GOT3 (cell line): ENCODE results near the gene DMWD.

Experiments
- DNase-seq: peaks from one replicate; lab custom pipeline; 2025; ENCODE audit warnings: mixed read lengths; lab: John Stamatoyannopoulos, UW

The DMWD gene, protein sequence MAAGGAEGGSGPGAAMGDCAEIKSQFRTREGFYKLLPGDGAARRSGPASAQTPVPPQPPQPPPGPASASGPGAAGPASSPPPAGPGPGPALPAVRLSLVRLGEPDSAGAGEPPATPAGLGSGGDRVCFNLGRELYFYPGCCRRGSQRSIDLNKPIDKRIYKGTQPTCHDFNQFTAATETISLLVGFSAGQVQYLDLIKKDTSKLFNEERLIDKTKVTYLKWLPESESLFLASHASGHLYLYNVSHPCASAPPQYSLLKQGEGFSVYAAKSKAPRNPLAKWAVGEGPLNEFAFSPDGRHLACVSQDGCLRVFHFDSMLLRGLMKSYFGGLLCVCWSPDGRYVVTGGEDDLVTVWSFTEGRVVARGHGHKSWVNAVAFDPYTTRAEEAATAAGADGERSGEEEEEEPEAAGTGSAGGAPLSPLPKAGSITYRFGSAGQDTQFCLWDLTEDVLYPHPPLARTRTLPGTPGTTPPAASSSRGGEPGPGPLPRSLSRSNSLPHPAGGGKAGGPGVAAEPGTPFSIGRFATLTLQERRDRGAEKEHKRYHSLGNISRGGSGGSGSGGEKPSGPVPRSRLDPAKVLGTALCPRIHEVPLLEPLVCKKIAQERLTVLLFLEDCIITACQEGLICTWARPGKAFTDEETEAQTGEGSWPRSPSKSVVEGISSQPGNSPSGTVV

DNA sequence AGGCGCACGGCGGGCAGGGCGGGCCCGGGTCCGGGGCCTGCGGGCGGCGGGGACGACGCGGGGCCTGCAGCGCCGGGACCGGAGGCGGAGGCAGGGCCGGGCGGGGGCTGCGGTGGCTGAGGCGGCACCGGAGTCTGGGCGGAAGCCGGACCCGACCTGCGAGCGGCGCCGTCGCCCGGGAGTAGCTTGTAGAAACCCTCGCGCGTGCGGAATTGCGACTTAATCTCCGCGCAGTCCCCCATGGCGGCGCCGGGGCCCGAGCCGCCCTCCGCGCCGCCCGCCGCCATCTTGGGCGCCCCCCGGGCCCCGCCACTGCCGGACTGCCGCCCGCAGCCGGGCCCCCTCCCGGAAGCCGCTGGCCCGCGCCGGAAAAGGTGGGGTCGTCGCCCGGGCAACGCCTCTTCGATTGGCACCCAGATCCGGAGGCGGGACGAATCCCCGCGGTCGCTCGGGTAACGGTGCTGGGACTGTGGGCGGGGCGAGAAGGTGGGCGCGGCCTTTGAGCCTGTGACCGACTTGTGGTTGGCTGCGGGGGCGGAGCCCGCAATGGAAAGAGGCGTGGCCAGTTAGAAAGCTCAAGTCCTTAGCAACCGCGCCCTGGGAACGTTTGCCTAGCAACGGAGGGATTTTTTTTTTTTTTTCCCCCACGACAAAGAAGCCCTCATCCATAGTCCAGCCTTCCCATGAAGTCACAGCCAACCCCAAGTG lies at the start of gene DMWD:
TSS of gene DMWD (minus strand) at position 376 of the 708 bp plus-strand sequence. CDS start at position 287, 89 bp downstream.
- DNase-seq: peak; percentile 96

DNA sequence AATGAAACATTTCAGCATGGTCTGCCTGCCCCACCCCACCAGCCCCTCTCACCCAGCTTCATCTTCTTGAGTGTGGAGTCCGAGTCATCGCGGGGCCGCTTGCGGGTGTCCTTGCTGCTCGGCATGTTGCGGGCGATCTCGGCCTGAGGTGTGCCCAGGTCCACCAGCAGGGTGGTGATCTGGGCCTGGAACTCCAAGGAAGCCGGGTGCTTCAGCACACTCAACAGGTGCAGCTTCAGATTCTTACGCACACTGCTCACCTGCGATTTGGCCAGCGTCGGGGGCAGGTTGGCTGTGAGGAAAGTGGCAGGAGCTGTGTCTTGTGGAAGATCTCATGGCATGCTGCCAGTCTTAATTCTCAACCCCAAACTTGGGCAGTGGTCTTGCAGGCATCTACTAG lies 49.6 kb upstream of the DMWD start:
- no peak for DNase-seq

- no peak for DNase-seq
Observed at GRCh38 chr19:45834970-45835369, 42.3 kb upstream of the DMWD start.

- no peak for DNase-seq
Observed at GRCh38 chr19:45828945-45829344, 36.3 kb upstream of the DMWD start.

DNA sequence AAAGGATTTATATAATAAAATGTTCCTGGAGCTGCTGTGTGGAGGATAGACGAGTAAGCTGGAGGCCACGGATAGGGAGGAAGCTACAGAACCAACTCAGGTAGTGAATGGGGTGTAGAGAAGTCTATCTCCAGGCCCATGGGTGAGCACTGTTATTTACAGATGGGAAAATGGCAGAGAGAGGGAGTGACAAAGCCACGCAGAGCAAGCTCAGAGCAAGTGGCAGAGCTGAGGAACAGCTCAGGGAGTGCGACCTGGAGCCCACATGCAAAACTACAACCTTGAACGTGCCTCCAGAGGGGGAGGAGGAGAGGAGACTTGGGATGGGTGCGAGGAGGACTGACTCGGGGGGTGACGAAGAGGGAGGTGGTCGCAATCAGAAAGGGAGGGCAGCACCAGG lies 35.9 kb upstream of the DMWD start:
- DNase-seq: no peak

DNA sequence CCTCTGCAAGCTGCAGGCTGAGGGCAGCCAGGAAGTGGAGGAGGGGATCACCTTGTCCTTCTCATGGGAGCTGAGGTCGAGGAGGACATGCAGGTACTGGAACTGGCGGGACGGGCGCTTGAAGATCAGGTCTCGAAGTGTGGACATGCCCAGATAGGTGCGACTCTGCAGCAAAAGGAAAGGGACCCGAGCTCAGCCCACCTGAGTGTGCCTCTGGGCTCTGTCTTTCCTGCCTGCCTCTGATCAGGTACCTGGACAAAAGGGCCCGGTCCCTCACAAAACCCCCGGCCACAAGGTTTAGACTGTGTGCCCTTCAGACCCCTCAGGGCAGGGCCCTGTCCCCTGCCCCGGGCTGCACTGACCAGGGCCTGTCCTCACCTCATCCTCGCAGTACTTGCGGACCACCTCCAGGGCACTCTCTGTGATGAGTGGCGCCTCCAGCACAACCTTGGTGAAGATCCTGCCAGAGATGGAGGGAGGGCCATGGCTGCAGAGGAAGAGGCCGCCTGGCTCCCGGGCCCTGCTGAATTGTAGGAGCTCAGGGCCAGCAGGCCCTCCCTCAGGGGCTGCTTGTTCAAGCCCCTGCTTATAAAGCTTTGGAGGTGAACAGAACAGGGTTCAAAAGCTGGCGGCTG lies 34.9 kb upstream of the DMWD start:
- DNase-seq: no peak

DNA sequence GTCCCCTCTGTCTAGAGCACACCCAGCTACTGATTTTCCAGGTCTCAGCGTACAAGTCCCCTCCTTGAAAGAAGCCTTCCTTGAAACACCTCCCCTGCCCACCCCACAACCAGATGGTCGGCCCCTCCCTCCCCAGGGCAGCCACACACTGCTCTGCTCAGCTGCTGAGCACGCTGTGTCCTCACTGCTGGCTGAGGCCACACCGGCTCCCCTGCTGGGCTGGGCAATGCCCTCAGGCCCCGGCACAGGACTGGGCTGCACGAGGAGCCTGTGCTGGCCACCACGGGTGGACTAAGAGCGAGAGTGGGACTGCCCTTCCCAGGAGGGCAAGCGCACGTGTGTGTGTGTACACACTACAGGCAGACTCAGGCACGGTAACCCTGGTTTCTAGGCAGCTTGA lies 34.3 kb upstream of the DMWD start:
- no peak for DNase-seq

DNA sequence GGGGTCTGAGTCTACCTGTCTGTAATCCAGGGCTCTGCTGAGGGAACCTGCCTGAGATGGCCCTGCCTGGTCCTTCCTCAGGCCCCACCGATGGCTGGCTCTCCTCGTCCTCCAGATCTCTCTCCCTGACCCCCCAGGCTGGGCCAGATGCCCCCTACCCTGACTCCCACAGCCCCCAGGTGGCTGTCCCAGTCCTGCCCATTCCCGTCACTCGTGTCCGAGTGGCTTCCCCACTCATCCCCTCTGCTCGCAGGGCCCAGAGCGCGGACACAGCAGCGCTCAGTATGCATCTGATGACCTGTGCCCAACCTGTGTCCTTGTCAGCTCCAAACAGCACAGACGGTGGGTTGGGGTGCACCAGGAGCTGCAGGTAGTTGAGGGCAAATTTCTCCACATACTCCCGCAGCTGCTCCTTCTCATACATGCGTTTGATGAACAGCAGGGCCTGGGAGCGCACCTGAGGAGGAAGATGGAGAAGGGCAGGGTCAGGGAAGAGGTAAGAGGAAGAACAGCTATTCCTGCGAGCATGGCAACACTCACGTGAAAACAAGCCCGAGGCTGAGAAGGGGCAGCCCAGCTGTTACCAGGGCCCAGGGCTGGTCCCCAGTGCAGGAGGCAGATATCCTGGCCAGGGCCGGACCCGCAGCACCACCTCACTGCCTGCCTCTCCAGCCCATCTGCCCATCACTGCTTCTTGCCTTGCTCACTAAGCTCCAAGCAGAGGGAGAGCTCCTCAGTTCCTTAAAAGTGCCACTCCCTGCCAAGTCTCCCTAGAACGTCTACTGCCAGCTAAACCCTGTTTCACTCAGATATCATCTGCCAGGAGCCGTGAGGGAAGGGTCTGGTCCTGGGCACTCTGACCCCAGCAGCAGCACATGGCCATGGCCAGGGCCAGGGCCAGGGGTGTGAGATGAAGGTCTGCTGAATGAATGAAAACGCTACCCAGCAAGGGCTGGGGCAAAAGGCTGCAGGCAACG lies 33.6 kb upstream of the DMWD start:
- no peak for DNase-seq

DNA sequence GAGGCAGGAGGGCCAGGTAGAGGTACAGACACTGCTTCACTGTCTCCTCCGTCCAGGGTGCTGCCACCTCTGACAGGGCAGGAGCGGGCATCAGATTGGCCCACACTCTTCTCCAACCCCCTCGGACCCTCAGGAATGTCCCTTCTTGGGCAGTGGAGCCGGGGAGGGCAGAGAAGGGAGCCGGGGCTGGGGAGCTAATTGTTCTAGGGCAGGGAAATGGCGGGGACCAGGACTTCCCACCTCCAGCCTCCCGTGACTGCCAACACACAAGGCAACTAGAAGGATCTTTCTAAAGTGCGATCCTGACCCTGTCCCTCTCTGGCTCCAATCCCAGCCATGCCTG lies 32.6 kb upstream of the DMWD start:
- no peak for DNase-seq

GRCh38 chr19:45824531-45825262 lies 32.1 kb upstream of the DMWD start:
- DNase-seq: no peak

GRCh38 chr19:45824041-45824471 lies 31.4 kb upstream of the DMWD start:
- no peak for DNase-seq

DNA sequence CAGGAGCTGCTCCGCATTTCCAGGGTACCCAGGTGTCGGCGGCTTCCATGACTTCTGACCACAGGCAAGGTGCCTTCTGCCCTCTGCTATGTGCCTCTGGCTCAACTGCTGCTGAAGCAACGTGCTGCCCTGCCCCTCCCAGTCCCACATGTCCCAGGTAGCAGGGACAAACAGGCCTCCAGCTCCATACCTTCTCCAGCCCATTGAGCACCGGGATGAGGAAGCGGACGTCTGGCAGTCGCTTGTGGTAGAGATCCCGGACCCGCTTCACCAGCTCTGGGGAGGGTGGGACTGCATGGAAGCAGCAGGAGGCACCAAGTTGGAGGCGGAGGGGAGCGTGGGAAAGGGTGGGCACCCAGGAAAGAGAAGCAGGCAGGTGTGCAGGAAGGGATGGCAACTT lies 30.5 kb upstream of the DMWD start:
- no peak for DNase-seq

DNA sequence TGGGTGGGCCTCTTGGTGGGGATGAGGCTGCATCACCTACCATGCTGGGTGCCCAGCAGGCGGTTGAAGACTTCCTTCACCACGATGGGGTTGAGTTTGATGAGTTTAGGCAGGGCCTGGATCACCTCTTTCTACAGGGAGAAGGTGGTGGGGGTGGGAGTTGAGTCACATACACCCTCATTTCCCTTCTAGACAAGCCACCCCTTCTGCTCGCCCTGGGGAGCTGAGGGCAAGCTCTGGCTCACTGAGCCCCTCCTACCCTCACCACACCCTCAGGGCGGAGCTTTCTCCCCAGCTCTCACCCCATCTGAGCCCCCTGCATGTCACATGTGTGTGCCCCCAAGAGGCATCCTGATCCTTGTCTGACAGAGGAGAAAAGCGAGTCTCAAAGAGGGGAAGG lies 30.1 kb upstream of the DMWD start:
- no peak for DNase-seq

DNA sequence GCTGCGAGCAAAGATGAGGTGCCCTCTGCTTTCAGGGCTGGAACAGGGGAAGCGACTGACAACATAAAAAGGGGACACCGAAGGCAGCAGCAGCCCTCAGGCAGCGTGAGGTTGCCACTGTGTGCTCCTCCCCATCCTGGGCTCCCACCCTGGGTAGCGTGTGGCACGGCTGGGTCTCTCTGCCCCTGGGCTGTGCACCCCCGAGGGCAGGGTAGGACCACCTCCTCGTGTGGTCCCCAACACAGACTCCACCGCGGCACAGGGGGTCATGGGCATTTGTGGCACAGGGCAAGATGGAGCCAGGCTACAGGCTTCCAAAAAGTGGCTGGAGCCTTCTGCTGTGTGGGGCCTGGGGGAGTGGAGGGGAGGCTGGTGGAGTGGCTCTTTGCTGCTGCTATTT lies 28.9 kb upstream of the DMWD start:
- no peak for DNase-seq

GRCh38 chr19:45821103-45821521 lies 28.5 kb upstream of the DMWD start:
- no peak for DNase-seq

- DNase-seq: no peak
Observed at GRCh38 chr19:45820413-45821102, 27.9 kb upstream of the DMWD start.

DNA sequence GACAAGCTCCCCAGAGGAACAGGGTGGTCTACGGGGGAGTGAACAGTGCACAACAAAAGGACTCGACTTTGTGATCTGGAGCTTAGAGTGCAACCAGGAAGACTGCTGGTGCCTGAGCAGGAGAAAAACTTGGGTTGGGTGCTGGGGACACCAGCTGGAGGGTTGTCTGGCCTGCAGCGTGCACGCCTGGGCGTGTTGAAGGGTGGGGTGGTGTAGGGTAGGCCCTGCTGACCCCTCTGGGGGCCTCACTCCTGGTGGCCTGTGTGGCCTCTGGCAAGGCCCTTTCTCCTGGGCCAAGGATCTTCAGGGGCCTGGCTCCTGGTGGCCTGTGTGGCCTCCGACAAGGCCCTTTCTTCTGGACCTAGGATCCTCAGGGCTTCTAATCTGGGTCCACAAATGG lies 27.1 kb upstream of the DMWD start:
- DNase-seq: no peak

DNA sequence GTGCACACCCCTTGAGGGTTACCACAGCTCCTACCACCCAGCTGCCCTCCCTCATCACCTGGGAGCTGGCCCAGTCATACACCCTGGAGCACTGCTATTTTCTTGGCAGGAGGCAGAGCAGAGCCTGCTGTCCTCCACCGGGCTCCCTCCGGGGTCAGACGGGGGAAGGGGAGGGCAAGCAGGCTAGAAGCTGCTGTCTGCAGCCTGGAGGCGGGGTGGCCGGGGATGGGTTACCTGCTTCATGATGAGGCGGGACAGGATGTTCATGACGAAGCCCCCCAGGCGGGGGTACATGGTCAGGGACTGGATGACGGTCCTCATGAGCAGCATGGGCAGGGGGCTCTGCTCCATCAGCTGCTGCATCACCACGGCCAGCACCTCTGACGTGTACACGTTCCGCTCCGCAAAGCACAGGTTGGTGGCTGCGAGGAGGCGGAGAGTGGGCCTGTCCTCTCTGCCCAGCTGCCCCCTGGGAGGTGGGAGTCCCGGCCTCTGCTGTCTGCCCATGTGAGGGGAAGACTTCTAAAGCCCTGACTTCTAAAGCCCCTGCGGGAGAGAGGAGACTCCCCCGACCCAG lies 25.2 kb upstream of the DMWD start:
- no peak for DNase-seq

- peak; percentile 78 for DNase-seq
Observed at GRCh38 chr19:45817010-45817724, 24.5 kb upstream of the DMWD start.
